COR-L47 (cell line): Measurements from ENCODE around the gene TMEM127.

ENCODE experiments used
- DNase-seq: peaks from one replicate; lab custom pipeline; 2025; lab: John Stamatoyannopoulos, UW

TMEM127 gene

GRCh38 chr2:96204836-96205624, 60.8 kb downstream of the TMEM127 start:
- no peak for DNase-seq

- no peak for DNase-seq
Observed at GRCh38 chr2:96203130-96204028, 62.4 kb downstream of the TMEM127 start.

GRCh38 chr2:96202152-96202854, 63.5 kb downstream of the TMEM127 start:
- DNase-seq = no peak

GRCh38 chr2:96201338-96201737, 64.5 kb downstream of the TMEM127 start:
- no peak for DNase-seq

GRCh38 chr2:96198921-96199320, 66.9 kb downstream of the TMEM127 start:
- DNase-seq = no peak
